Mesendoderm (in vitro differentiated cells): ENCODE results near the gene MYL3.

Experiments
- DNase-seq: peaks from one replicate; pipeline ENCODE4 v3.0.0; 2013
- H2AK5ac ChIP-seq: 2 replicates; pipeline ENCODE4 v1.6.1; 2013; ENCODE audit warnings: low read length, inconsistent platforms
- H2BK120ac ChIP-seq: 2 replicates; pipeline ENCODE4 v1.6.1; 2013; ENCODE audit warnings: low read depth, mild to moderate bottlenecking, low read length, moderate library complexity, mixed read lengths
- H2BK15ac ChIP-seq: replicated peaks from 2 replicates; pipeline ENCODE4 v1.6.1; 2013; ENCODE audit warnings: low read depth, mild to moderate bottlenecking, moderate library complexity
- H2BK5ac ChIP-seq: 2 replicates; pipeline ENCODE4 v1.6.1; 2013; ENCODE audit warnings: low read length, inconsistent platforms
- H3K18ac ChIP-seq: 2 replicates; pipeline ENCODE4 v1.6.1; 2013; ENCODE audit warnings: mild to moderate bottlenecking, low read length, mixed read lengths
- H3K23ac ChIP-seq: one replicate; pipeline ENCODE4 v1.6.1; 2013; ENCODE audit warnings: low read length
- H3K27ac ChIP-seq: 2 replicates; pipeline ENCODE4 v1.5.1; 2013; ENCODE audit warnings: low read depth, mild to moderate bottlenecking, inconsistent platforms, low read length, moderate library complexity
- H3K27me3 ChIP-seq: 2 replicates; pipeline ENCODE4 v1.6.1; 2013; ENCODE audit warnings: low read length, control low read depth, mild to moderate bottlenecking, inconsistent platforms; ENCODE audit not compliant: insufficient read depth, poor library complexity
- H3K36me3 ChIP-seq: 2 replicates; pipeline ENCODE4 v1.6.1; 2013; ENCODE audit warnings: low read length, inconsistent platforms; ENCODE audit not compliant: control insufficient read depth, insufficient read depth
- H3K4ac ChIP-seq: one replicate; pipeline ENCODE4 v1.6.1; 2013; ENCODE audit warnings: low read depth, mild to moderate bottlenecking, low read length, moderate library complexity
- H3K4me1 ChIP-seq: 2 replicates; pipeline ENCODE4 v1.6.1; 2013; ENCODE audit warnings: low read depth, low read length, inconsistent platforms; ENCODE audit not compliant: control insufficient read depth
- H3K4me2 ChIP-seq: 2 replicates; pipeline ENCODE4 v1.6.1; 2013; ENCODE audit warnings: low read length
- H3K4me3 ChIP-seq: 2 replicates; pipeline ENCODE4 v1.5.1; 2013; ENCODE audit warnings: mild to moderate bottlenecking, low read length
- H3K56ac ChIP-seq: one replicate; pipeline ENCODE4 v1.6.1; 2013; ENCODE audit warnings: low read length
- H3K79me1 ChIP-seq: 2 replicates; pipeline ENCODE4 v1.6.1; 2013; ENCODE audit warnings: low read length, inconsistent platforms
- H3K79me2 ChIP-seq: 2 replicates; pipeline ENCODE4 v1.6.1; 2013; ENCODE audit warnings: mild to moderate bottlenecking, low read length; ENCODE audit not compliant: control insufficient read depth, insufficient read depth
- H3K9ac ChIP-seq: 2 replicates; pipeline ENCODE4 v1.6.1; 2013; ENCODE audit warnings: low read length, inconsistent platforms
- H4K5ac ChIP-seq: one replicate; pipeline ENCODE4 v1.6.1; 2013; ENCODE audit warnings: low read length
- H4K8ac ChIP-seq: one replicate; pipeline ENCODE4 v1.6.1; 2013; ENCODE audit warnings: low read depth, mild to moderate bottlenecking, control low read depth, low read length, moderate library complexity
- WGBS: extraction: QIAGEN DNeasy Blood & Tissue Kit; methylation state at CpG from one replicate; pipeline ENCODE4 v1.1.7; 2013; ENCODE audit warnings: low lambda C conversion rate, missing lambda C conversion rate; ENCODE audit not compliant: insufficient coverage; ENCODE audit errors: extremely low coverage; 5-methylcytosine and 5-hydroxymethylcytosine counted together

Gene MYL3

GRCh38 chr3:46857485-46858341 lies 5.5 kb downstream of the MYL3 start:
- 100% methylated on average over 1 of the region's 10 CpGs for WGBS
- no peak for DNase-seq

GRCh38 chr3:46856576-46857471 lies 6.4 kb downstream of the MYL3 start:
- Histone ChIP-seq H3K18ac (no peak overlapping the region), H3K56ac (no peak overlapping the region), H3K79me1 (no peaks in the 10 kb centered on the region), H3K36me3 (no peaks in the 10 kb centered on the region), H2BK15ac (no peak overlapping the region), H2BK5ac (no peak overlapping the region), H3K4me3 (no peak overlapping the region), H3K9ac (no peak overlapping the region), H2BK120ac (no peak overlapping the region), H2AK5ac (no peak overlapping the region), H3K79me2 (no peaks in the 10 kb centered on the region), H4K5ac (no peak overlapping the region), H4K8ac (no peak overlapping the region), H3K23ac (no peak overlapping the region), H3K27me3 (no peaks in the 10 kb centered on the region), H3K4me1 (no peaks in the 10 kb centered on the region), H3K27ac (no peak overlapping the region), H3K4me2 (no peak overlapping the region), H3K4ac (no peak overlapping the region)
- no CpG with 5 or more reads among the region's 17 CpGs for WGBS
- DNase-seq, result no peak

More at GRCh38 chr3:46857485-46858341, 5.5 kb downstream of the MYL3 start:
- Histone ChIP-seq H3K79me1 (no peaks in the 10 kb centered on the region), H3K4ac (no peak overlapping the region), H3K27ac (no peak overlapping the region), H3K4me2 (no peak overlapping the region), H4K8ac (no peak overlapping the region), H3K27me3 (no peaks in the 10 kb centered on the region), H2AK5ac (no peak overlapping the region), H3K4me1 (no peaks in the 10 kb centered on the region), H3K4me3 (no peak overlapping the region), H3K79me2 (no peaks in the 10 kb centered on the region), H3K56ac (no peak overlapping the region), H2BK5ac (no peak overlapping the region), H2BK120ac (no peak overlapping the region), H3K9ac (no peak overlapping the region), H2BK15ac (no peak overlapping the region), H3K23ac (no peak overlapping the region), H3K36me3 (no peaks in the 10 kb centered on the region), H4K5ac (no peak overlapping the region), H3K18ac (no peak overlapping the region)

GRCh38 chr3:46854555-46854991 lies 8.7 kb downstream of the MYL3 start:
- Histone ChIP-seq H4K8ac (no peak overlapping the region), H3K79me1 (no peaks in the 10 kb centered on the region), H3K4ac (no peak overlapping the region), H3K9ac (no peak overlapping the region), H3K23ac (no peak overlapping the region), H3K79me2 (no peaks in the 10 kb centered on the region), H3K4me3 (no peak overlapping the region), H2BK5ac (no peak overlapping the region), H3K4me2 (no peak overlapping the region), H4K5ac (no peak overlapping the region), H3K27me3 (no peaks in the 10 kb centered on the region), H2BK15ac (no peak overlapping the region), H2BK120ac (no peak overlapping the region), H3K27ac (no peak overlapping the region), H3K36me3 (no peaks in the 10 kb centered on the region), H3K4me1 (no peaks in the 10 kb centered on the region), H3K56ac (no peak overlapping the region), H2AK5ac (no peak overlapping the region), H3K18ac (no peak overlapping the region)
- no peak for DNase-seq
- WGBS, result no CpG with 5 or more reads among the region's 5 CpGs

GRCh38 chr3:46853441-46854415 lies 9.5 kb downstream of the MYL3 start:
- Histone ChIP-seq H2AK5ac (no peak overlapping the region), H3K4me2 (no peak overlapping the region), H4K5ac (no peak overlapping the region), H3K36me3 (no peaks in the 10 kb centered on the region), H3K56ac (no peak overlapping the region), H3K79me2 (no peaks in the 10 kb centered on the region), H3K23ac (no peak overlapping the region), H2BK120ac (no peak overlapping the region), H3K27me3 (no peaks in the 10 kb centered on the region), H3K18ac (no peak overlapping the region), H2BK15ac (no peak overlapping the region), H3K4me3 (no peak overlapping the region), H4K8ac (no peak overlapping the region), H3K27ac (no peak overlapping the region), H2BK5ac (no peak overlapping the region), H3K4ac (no peak overlapping the region), H3K9ac (no peak overlapping the region), H3K79me1 (no peaks in the 10 kb centered on the region), H3K4me1 (no peaks in the 10 kb centered on the region)
- WGBS, result no CpG with 5 or more reads among the region's 15 CpGs
- no peak for DNase-seq

GRCh38 chr3:46852839-46853355 lies 10.3 kb downstream of the MYL3 start:
- no peak overlapping the region for H3K56ac ChIP-seq
- H3K23ac ChIP-seq, result no peak overlapping the region
- DNase-seq, result no peak
- H2AK5ac ChIP-seq, result no peak overlapping the region
- no peak overlapping the region for H3K4me2 ChIP-seq
- H2BK120ac ChIP-seq, result no peak overlapping the region
- no peaks in the 10 kb centered on the region for H3K79me2 ChIP-seq
- no peak overlapping the region for H2BK5ac ChIP-seq
- no CpG with 5 or more reads among the region's 2 CpGs for WGBS
- H2BK15ac ChIP-seq, result no peak overlapping the region
- H3K27me3 ChIP-seq, result no peaks in the 10 kb centered on the region
- H4K8ac ChIP-seq, result no peak overlapping the region
- no peaks in the 10 kb centered on the region for H3K79me1 ChIP-seq
- no peak overlapping the region for H4K5ac ChIP-seq
- no peak overlapping the region for H3K9ac ChIP-seq
- H3K18ac ChIP-seq, result no peak overlapping the region
- no peak overlapping the region for H3K4ac ChIP-seq
- no peak overlapping the region for H3K27ac ChIP-seq
- H3K4me3 ChIP-seq, result no peak overlapping the region
- H3K4me1 ChIP-seq, result no peaks in the 10 kb centered on the region
- H3K36me3 ChIP-seq, result no peaks in the 10 kb centered on the region
